Fibroblast of the conjunctiva (primary cell): ENCODE data around the gene FJX1.
"Not testable (repeated sequence)": the region's sequence is repeated elsewhere in the genome, so short reads cannot be mapped to it uniquely, and the experiment has no call there.

Experiments
- DNase-seq: peaks from one replicate; pipeline ENCODE4 v3.0.0-alpha.2; 2010; ENCODE audit warnings: low read depth

Gene FJX1

DNA sequence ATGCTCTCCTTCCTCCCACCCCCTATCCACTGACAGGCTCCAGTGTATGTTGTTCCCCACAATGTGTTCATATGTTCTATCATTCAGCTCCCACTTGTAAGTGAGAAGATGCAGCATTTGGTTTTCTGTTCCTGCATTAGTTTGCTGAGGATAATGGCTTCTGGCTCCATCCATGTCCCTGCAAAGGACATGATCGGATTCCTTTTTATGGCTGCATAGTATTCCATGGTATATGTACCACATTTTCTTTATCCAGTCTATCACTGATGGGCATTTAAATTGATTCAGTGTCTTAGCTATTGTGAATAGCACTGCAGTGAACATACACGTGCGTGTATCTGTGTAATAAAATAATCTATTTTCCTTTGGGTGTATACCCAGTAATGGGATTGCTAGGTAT, 50.1 kb downstream of the FJX1 start:
- DNase-seq, result not testable (repeated sequence)
